ENCODE results near the gene SPPL2B. TPM values are rescaled to one million over a fixed set of nuclear protein-coding genes. Genes with fewer than 3 reads are reported as not detected.
"Not testable (repeated sequence)": the region's sequence is repeated elsewhere in the genome, so short reads cannot be mapped to it uniquely, and the experiment has no call there.

The SPPL2B gene
- total and polyA plus RNA-seq, 9 of the 15 experiments (the other 6 are each of a cell fraction or from before 2014, with no cell fraction given): 0.20 to 81.2 (median 15.1) TPM

GRCh38 chr19:2281265-2282061 lies 47.0 kb upstream of the SPPL2B start:
- CTCF ChIA-PET (ENCODE audit: low intra/inter-chr PET ratio); H3K27me3 ChIP-seq (ENCODE audit: control insufficient read depth in 2 of 2, insufficient read depth in 2 of 2, low read length in 2 of 2); DNase-seq (ENCODE audit: extremely low read depth in 1 of 4, low spot score in 3 of 4); intact Hi-C loops (cut with micrococcal nuclease); H4K20me1 ChIP-seq (replicated peaks; ENCODE audit: control insufficient read depth, insufficient read depth, low read length); BruUV-seq (replicated peaks); FAIRE-seq; H3K79me2 ChIP-seq (ENCODE audit: control insufficient read depth, insufficient read depth, low read length); H3K9me1 ChIP-seq (ENCODE audit: control insufficient read depth, insufficient read depth, low read length); H3K36me3 ChIP-seq (ENCODE audit: control insufficient read depth, insufficient read depth, low read length); H3K9me3 ChIP-seq (replicated peaks; ENCODE audit: control insufficient read depth, insufficient read depth, low read depth, low read length): not testable (repeated sequence)
- Histone ChIP-seq H3K9ac (ENCODE audit: insufficient read depth in 1 of 2, low read depth in 2 of 2, low read length in 2 of 2) (peak overlapping the region in 1 of 2 experiments; percentile 90; a peak in 3 of 4 replicates), H3K4me2 (ENCODE audit: insufficient read depth, low read length) (peak overlapping the region; percentile 35), H2AFZ (ENCODE audit: low read depth, low read length) (peak overlapping the region; percentile 49), H3K4me1 (replicated peaks in 1 of 2; ENCODE audit: control insufficient read depth in 2 of 2, insufficient read depth in 2 of 2, low read length in 2 of 2) (peaks cover 0 to 30% of the 10 kb centered on the region in 2 experiments; a peak in 3 of 5 replicates), H3K27ac (ENCODE audit: extremely low read depth, low read depth, low read length) (peak overlapping the region; percentile 10; the same call in 1 of the 3 replicates), H3K4me3 (peak overlapping the region; percentile 11; the same call in 1 of the 2 replicates)
- peak; percentile 36 for ATAC-seq
- POLR2A ChIA-PET: interaction anchor here (1.1 to 1.4 kb wide), 4 partner anchors 8 to 42 kb away, joined by 3 to 8 read pairs (median 4); no protein-coding TSS in a partner anchor
- in situ Hi-C loops (cut with MboI): loop anchor here (5.0 kb wide), 1 partner anchor 106 kb away; no protein-coding TSS in a partner anchor
- 19% methylated on average over 9 of the region's 16 CpGs for WGBS (ENCODE audit: insufficient coverage, low coverage, missing lambda C conversion rate)
- peak; percentile 29 for TF ChIP-seq EGR1 (conservative IDR thresholded peaks at IDR 0.05)
- TF ChIP-seq ADNP (tag; IDR thresholded peaks at IDR 0.05): peak; percentile 92
- peak; percentile 85 for TF ChIP-seq RBM25 (IDR thresholded peaks at IDR 0.05; ENCODE audit: low read depth, low read length, severe bottlenecking)
- peak; percentile 45; the same call in 1 of the 2 replicates for TF ChIP-seq SPI1 (IDR thresholded peaks at IDR 0.05; ENCODE audit: borderline replicate concordance, low read depth, low read length)
- TF ChIP-seq BCOR (IDR thresholded peaks at IDR 0.05): peak; percentile 83
- peak; percentile 99 for TF ChIP-seq SMARCA5 (IDR thresholded peaks at IDR 0.05)
- peak; percentile 100 for TF ChIP-seq BRD9 (IDR thresholded peaks at IDR 0.05; ENCODE audit: low read depth, partially characterized antibody)
- peak; percentile 70; the same call in 1 of the 2 replicates for TF ChIP-seq PTBP1 (IDR thresholded peaks at IDR 0.05; ENCODE audit: low read depth, low read length)
- peak in 1 of 2 experiments; percentile 10; a peak in 1 of 4 replicates for TF ChIP-seq TEAD1 (CRISPR knock-in tag; IDR thresholded peaks at IDR 0.05)
- TF ChIP-seq CBX1 (IDR thresholded peaks at IDR 0.05; ENCODE audit: low read depth): 0 out of 2 replicates have a peak, but pooled peaks have one; percentile 19
- 0 out of 2 replicates have a peak, but pooled peaks have one; percentile 58 for TF ChIP-seq HDAC2 (IDR thresholded peaks at IDR 0.05)
- TF ChIP-seq KDM1A (IDR thresholded peaks at IDR 0.05): peak in 1 of 2 experiments; percentile 67; a peak in 2 of 4 replicates
- peak; percentile 78 for TF ChIP-seq ZFP36 (IDR thresholded peaks at IDR 0.05; ENCODE audit: low read depth, low read length, partially characterized antibody)
- TF ChIP-seq ARID4B (CRISPR knock-in tag; IDR thresholded peaks at IDR 0.05): peak; percentile 17; the same call in 1 of the 2 replicates

Data from K562 (cell line).